ENCODE data around the gene SH3D19. TPM values are rescaled to one million over a fixed set of nuclear protein-coding genes. Genes with fewer than 3 reads are reported as not detected.

The SH3D19 gene
- total RNA-seq, 2 donors from 2014 or later: 0.74 TPM; not detected in 1

DNA sequence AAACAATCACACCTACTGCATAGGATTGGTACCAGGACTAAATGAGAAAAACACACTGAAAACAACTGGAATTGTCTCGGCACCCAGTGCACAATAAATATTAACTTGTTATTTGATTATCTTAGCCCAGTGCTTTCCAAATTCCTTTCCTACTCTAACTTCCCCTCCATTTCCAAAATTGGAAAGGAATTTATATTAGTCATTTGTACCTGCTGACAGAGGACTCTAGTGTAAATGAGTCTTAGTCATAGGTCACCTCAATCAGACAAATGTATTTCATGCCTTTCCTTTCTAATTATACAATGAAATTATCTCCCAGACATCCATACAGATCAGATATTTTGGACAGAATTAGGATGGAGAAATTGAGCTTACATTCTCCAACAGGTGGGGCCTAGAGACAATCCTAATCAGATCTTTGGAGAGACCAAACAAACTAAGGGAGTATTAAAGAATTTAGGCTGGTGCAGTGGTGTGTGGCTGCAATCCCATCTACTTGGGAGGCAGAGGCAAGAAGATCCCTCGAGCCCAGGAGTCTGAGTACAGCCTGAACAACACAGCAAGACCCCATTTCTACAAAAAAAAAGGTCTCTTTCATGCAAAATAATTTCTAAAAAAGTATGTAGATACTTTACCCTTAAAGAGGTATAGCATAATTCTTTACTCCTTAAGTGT, 10.1 kb downstream of the SH3D19 start:
- Mint-ChIP-seq H3K4me3 (no peak overlapping the region), H3K27me3 (ENCODE audit: low read depth) (peaks cover 16% of the 10 kb centered on the region), H3K4me1 (ENCODE audit: low read depth) (no peaks in the 10 kb centered on the region), H3K9me3 (no peaks in the 10 kb centered on the region), H3K36me3 (ENCODE audit: insufficient read depth in 2 of 2) (no peaks in the 10 kb centered on the region), H3K27ac (no peak overlapping the region)
- DNase-seq (no peak), ATAC-seq (replicated peaks in 1 of 2) (no peak)

DNA sequence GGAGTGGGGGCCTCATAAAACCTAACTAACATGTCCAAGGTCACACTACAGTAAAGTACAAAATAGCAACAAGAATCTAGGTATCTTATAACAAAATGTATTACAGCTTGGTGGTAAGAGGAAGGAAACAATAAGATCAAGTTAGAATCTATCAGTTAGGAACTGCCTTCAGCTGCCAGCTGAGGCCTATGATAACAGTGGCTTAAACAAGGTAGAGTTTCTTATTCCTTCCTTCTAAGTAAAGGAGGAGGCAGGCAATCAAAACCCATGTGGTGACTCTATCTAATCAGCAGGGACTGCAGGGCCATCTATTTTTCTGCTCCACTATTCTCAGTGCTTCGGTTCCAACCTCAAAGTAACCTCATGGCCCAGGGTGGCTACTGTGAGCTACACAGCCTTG, 10.9 kb downstream of the SH3D19 start:
- Mint-ChIP-seq H3K36me3 (ENCODE audit: insufficient read depth in 2 of 2) (no peaks in the 10 kb centered on the region), H3K27ac (no peak overlapping the region), H3K4me1 (ENCODE audit: low read depth) (no peaks in the 10 kb centered on the region), H3K9me3 (no peaks in the 10 kb centered on the region), H3K27me3 (ENCODE audit: low read depth) (peaks cover 7% of the 10 kb centered on the region), H3K4me3 (no peak overlapping the region)
- no peak for ATAC-seq (replicated peaks in 1 of 2)
- no peak for DNase-seq

DNA sequence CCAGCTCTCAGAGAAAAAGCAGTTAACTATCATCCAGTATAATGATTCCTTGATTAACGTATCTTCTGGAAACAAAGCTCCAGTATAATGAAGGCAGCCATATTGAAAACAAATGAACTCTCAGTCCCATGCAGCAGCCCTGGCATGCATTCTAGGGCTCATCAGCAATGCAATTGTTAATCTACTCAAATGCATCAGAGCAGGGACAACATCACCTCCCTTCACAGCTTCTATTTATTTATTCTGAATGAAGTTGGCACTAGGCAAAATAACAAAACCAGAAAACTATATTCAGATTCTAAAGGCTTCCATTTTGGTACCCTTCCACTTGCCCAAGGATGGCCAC, 11.4 kb downstream of the SH3D19 start:
- ATAC-seq (replicated peaks in 1 of 2) (no peak), DNase-seq (no peak)
- Mint-ChIP-seq H3K27me3 (ENCODE audit: low read depth) (peaks cover 5% of the 10 kb centered on the region), H3K36me3 (ENCODE audit: insufficient read depth in 2 of 2) (no peaks in the 10 kb centered on the region), H3K27ac (no peak overlapping the region), H3K4me1 (ENCODE audit: low read depth) (no peaks in the 10 kb centered on the region), H3K4me3 (no peak overlapping the region), H3K9me3 (no peaks in the 10 kb centered on the region)

DNA sequence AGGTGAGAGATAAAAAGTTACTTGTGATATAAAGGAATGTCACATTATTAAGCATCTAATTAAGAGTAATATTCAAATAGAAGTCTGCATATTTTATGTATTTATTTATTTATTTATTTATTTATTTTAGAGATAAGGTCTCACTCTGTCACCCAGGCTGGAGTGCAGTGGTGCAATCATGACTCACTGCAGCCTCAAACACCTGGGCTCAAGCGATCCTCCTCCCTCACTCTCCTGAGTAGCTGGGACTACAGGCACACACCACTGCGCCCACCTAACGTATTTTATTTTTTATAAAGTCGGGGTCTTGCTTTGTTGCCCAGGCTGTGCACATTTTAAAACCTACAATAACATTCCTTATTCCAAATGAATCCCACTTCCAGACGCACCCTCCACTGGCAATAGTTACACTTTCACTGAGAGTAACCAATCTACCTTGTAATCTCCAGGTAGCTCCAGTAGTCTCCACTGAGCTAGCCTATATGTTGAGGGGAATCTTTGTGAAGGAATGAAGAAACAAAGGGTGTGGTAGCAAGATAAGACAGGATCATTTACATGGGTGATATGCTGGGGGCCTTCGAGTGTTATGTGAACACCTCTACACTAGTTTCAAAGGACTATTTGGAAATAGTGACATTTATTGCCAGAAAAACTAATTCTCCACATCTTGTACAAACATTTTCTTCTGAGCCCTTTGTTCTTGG, 11.9 kb downstream of the SH3D19 start:
- peaks cover 5% of the 10 kb centered on the region for H3K27me3 Mint-ChIP-seq (ENCODE audit: low read depth)
- DNase-seq: no peak

DNA sequence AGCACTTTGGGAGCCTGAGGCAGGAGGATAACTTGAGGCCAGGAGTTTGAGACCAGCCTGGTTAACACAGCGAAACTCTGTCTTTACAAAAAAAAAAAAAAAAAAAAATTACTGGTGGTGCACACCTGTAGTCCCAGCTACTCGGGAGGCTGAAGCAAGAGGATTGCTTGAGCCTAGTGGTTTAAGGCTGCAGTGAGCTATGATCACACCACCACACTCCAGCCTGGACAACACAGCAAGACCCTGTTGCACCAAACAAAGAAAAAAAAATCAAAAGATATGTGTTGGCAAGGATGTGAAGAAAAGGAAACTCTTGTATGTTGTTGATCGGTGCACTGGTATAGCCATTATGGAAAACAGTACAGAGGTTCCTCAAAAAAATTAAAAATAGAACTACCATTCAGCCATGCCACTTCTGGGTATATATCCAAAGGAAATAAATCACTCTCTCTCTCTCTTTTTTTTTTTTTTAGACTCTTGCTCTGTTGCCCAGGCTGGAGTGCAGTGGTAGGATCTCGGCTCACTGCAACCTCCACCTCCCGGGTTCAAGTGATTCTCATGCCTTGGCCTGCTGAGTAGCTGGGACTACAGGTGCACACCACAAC, 15.2 kb downstream of the SH3D19 start:
- no peak overlapping the region for H3K4me3 Mint-ChIP-seq
- no peaks in the 10 kb centered on the region for H3K4me1 Mint-ChIP-seq (ENCODE audit: low read depth)
- no peak for DNase-seq
- no peak overlapping the region for H3K27ac Mint-ChIP-seq
- no peaks in the 10 kb centered on the region for H3K36me3 Mint-ChIP-seq (ENCODE audit: insufficient read depth in 2 of 2)
- H3K9me3 Mint-ChIP-seq: no peaks in the 10 kb centered on the region
- no peaks in the 10 kb centered on the region for H3K27me3 Mint-ChIP-seq (ENCODE audit: low read depth)
- no peak for ATAC-seq (replicated peaks in 1 of 2)

More for the DNA sequence above, 11.9 kb downstream of the SH3D19 start:
- no peaks in the 10 kb centered on the region for H3K4me1 Mint-ChIP-seq (ENCODE audit: low read depth)
- H3K27ac Mint-ChIP-seq: no peak overlapping the region
- no peak overlapping the region for H3K4me3 Mint-ChIP-seq
- H3K36me3 Mint-ChIP-seq (ENCODE audit: insufficient read depth in 2 of 2): no peaks in the 10 kb centered on the region
- no peaks in the 10 kb centered on the region for H3K9me3 Mint-ChIP-seq
- ATAC-seq (replicated peaks in 1 of 2): no peak

DNA sequence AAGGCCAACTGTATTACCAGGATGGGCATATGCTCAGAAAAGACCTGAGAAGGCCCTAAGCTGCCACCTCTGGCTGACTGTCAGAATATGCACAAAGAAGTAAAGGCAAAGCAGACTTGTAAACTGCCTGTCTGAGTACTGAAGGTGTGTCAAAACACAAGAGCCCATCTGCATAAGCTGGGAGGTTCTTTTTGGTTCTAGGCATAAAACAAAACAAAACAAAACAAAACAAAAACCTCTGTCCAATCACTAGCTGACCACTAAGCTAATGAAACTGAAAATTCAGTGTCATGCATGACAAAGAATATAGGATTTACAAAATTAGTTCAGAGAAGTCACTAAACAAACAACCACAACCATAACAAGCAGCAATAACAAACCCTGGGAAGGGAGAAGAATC, 20.6 kb downstream of the SH3D19 start:
- Mint-ChIP-seq H3K36me3 (ENCODE audit: insufficient read depth in 2 of 2) (no peaks in the 10 kb centered on the region), H3K27ac (no peak overlapping the region), H3K27me3 (ENCODE audit: low read depth) (peaks cover 6% of the 10 kb centered on the region), H3K4me3 (no peak overlapping the region), H3K4me1 (ENCODE audit: low read depth) (no peaks in the 10 kb centered on the region), H3K9me3 (peaks cover 1 to 2% of the 10 kb centered on the region in 2 donors)
- no peak for ATAC-seq (replicated peaks in 1 of 2)
- no peak for DNase-seq

DNA sequence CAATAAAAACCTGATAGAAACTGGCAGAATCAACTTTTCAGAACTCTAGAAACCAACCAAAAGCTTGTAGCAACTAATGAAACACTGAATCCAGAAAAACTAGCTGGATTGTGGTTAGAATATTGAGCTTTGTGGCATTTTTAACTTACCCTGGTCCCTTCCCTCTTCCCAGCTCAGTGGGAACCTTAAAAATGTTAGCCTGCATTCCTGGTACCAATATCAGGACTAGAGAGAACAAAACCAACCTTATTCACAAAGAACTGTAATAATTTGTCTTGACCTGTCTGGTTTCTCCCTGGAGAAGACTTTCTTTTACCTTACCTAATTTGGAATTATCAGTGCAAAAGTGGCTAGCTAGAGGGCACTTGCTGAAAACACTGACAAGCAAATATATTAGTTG, 21.2 kb downstream of the SH3D19 start:
- Mint-ChIP-seq H3K9me3 (peaks cover 1 to 2% of the 10 kb centered on the region in 2 donors), H3K4me1 (ENCODE audit: low read depth) (no peaks in the 10 kb centered on the region), H3K4me3 (no peak overlapping the region), H3K27ac (no peak overlapping the region), H3K36me3 (ENCODE audit: insufficient read depth in 2 of 2) (no peaks in the 10 kb centered on the region), H3K27me3 (ENCODE audit: low read depth) (peaks cover 6% of the 10 kb centered on the region)
- DNase-seq (no peak), ATAC-seq (replicated peaks in 1 of 2) (no peak)

DNA sequence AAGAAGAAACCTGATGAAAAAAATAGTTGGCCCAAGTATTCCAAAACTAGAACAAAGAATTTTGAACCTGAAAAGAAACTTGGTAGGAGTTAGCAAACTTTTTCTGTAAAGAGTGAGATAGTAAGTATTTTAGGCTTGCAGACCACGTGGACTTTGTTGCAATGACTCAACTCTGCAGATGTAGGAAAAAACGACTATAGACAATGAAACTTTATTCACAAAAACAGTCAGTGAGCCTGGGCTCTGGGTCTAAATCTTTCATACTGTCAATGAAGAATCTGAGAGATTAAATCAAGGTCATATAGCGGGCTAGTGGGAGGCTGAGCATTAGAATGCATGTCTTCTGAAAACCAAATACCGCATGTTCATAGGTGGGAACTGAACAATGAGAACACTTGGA, 23.0 kb downstream of the SH3D19 start:
- Mint-ChIP-seq H3K9me3 (peaks cover 1 to 2% of the 10 kb centered on the region in 2 donors), H3K4me3 (no peak overlapping the region), H3K27ac (no peak overlapping the region), H3K27me3 (ENCODE audit: low read depth) (peaks cover 6% of the 10 kb centered on the region), H3K4me1 (ENCODE audit: low read depth) (no peaks in the 10 kb centered on the region), H3K36me3 (ENCODE audit: insufficient read depth in 2 of 2) (no peaks in the 10 kb centered on the region)
- no peak for ATAC-seq (replicated peaks in 1 of 2)
- no peak for DNase-seq

DNA sequence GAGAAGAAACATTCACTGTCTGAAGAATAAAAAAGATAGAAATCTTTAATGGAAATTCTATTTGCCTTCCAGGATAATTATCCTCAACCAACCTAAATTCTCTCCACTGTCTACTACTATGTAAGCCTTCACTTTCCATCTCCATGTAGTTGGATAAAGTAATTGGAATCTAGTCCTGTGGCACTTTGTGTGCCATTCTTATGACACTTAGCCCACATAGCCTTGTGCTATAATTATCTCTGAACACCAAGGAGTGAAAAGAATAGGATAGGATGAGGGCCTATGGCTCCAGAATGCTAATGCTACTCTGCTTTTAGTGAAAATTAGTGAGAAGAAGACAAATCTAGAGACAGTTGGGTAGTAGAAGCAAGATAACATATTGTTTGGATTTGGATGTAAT, 28.2 kb downstream of the SH3D19 start:
- ATAC-seq (replicated peaks in 1 of 2): no peak
- Mint-ChIP-seq H3K4me1 (ENCODE audit: low read depth) (no peaks in the 10 kb centered on the region), H3K4me3 (no peak overlapping the region), H3K36me3 (ENCODE audit: insufficient read depth in 2 of 2) (no peaks in the 10 kb centered on the region), H3K9me3 (peaks cover 1 to 2% of the 10 kb centered on the region in 2 donors), H3K27me3 (ENCODE audit: low read depth) (peaks cover 6% of the 10 kb centered on the region), H3K27ac (no peak overlapping the region)
- no peak for DNase-seq

DNA sequence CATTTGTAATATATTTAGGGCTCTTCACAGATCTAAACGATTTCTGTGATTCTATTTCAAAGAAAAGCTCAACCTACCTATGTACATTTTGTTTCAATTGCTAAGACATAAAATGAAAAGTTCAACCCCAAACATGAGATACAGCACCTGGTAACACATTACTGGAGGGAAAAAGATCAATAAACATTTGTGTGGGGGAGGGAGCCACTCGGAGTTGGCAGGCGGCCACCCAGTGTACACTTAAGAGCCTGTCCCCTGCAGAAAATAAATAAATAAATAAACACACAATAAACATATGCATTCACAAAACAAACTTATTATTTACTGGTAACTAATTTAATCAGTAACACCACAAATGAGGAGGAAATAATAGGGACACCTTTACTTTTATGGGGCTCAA, 29.2 kb downstream of the SH3D19 start:
- H3K4me1 Mint-ChIP-seq (ENCODE audit: low read depth): no peaks in the 10 kb centered on the region
- H3K9me3 Mint-ChIP-seq: no peaks in the 10 kb centered on the region
- no peak for ATAC-seq (replicated peaks in 1 of 2)
- no peak overlapping the region for H3K4me3 Mint-ChIP-seq
- no peaks in the 10 kb centered on the region for H3K36me3 Mint-ChIP-seq (ENCODE audit: insufficient read depth in 2 of 2)
- peaks cover 2% of the 10 kb centered on the region for H3K27me3 Mint-ChIP-seq (ENCODE audit: low read depth)
- H3K27ac Mint-ChIP-seq: no peak overlapping the region
- no peak for DNase-seq

DNA sequence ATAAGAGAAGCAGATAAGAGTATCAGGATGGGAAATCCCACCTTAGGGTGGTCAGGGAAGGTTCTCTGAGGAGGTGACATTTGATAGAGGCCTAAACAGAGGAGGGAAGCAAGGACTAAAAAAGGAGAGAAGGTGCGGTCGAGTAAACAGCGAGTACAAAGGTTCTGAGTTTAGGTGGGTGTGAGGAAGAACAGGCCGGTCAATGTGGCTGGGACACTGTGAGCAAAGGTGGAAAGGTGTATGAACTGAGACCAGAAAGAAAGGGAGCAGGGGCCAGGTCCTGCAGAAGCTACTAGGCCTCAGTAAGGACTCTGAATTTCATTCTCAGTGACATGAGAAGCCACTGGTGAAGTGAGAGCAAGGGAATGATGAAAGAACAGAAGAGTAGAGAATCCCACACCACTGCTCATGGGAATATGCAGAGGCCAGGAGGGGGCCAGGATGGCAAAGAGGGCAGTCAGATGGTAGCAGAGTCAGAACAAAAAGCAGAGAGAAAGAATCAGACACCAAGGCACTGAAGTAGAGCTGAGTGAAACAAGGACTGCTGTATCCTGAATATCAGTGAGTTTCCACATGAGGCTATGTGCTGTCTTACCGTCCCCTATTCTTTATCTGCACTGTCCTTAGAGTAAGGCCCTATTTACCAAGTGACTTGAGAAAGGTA, 30.4 kb downstream of the SH3D19 start:
- ATAC-seq (replicated peaks in 1 of 2) (no peak), DNase-seq (no peak)
- Mint-ChIP-seq H3K27ac (no peak overlapping the region), H3K36me3 (ENCODE audit: insufficient read depth in 2 of 2) (no peaks in the 10 kb centered on the region), H3K27me3 (ENCODE audit: low read depth) (peaks cover 7% of the 10 kb centered on the region), H3K9me3 (no peaks in the 10 kb centered on the region), H3K4me1 (ENCODE audit: low read depth) (no peaks in the 10 kb centered on the region), H3K4me3 (no peak overlapping the region)

DNA sequence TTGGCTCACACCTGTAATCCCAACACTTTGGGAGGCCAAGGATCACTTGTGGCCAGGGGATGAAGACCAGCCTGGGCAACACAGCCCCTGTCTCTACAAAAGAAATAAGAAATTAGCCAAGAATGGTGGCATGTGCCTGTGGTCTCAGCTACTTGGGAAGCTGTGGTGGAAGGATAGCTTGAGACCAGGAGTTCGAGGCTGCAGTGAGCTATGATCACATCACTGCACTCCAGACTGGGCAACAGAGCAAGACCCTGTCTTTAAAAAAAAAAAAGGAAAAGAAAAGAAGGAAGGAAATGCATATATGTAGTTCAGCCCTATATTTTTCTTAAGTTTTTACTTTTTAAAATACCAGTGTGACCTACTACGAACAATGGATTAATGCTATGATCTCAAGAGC, 33.4 kb downstream of the SH3D19 start:
- no peak overlapping the region for H3K4me3 Mint-ChIP-seq
- no peak overlapping the region for H3K27ac Mint-ChIP-seq
- no peaks in the 10 kb centered on the region for H3K9me3 Mint-ChIP-seq
- ATAC-seq (replicated peaks in 1 of 2) (no peak), DNase-seq (no peak)
- H3K36me3 Mint-ChIP-seq (ENCODE audit: insufficient read depth in 2 of 2): no peaks in the 10 kb centered on the region
- no peaks in the 10 kb centered on the region for H3K4me1 Mint-ChIP-seq (ENCODE audit: low read depth)
- peaks cover 7% of the 10 kb centered on the region for H3K27me3 Mint-ChIP-seq (ENCODE audit: low read depth)

DNA sequence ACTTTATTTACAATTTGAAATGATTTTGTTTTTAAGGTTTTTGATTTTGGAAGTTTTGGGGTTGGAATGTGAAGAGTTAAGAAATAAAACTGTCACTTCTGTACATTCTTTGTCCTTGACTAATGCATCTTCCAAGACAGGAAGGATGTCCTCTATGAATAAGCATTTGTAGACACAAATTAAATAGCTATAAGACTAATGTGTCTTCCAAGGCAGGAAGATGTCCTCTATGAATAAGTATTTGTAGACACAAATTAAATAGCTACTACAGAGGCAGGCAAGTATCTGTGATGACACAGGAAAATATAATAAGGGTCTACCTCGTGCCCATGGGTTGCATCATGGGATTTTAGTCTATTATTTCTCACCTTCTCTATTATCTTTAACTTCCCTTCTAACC, 33.9 kb downstream of the SH3D19 start:
- Mint-ChIP-seq H3K4me3 (no peak overlapping the region), H3K4me1 (ENCODE audit: low read depth) (no peaks in the 10 kb centered on the region), H3K36me3 (ENCODE audit: insufficient read depth in 2 of 2) (no peaks in the 10 kb centered on the region), H3K27me3 (ENCODE audit: low read depth) (peaks cover 7% of the 10 kb centered on the region), H3K27ac (no peak overlapping the region), H3K9me3 (no peaks in the 10 kb centered on the region)
- no peak for DNase-seq
- no peak for ATAC-seq (replicated peaks in 1 of 2)

Data from activated T-cell treated with anti-CD3 and anti-CD28 coated beads, Interleukin-2, amount 50 U/mL, for 72 hours (primary cell).